ENCODE data around the gene MAN2A2. TPM values are rescaled to one million over a fixed set of nuclear protein-coding genes. Genes with fewer than 3 reads are reported as not detected.

MAN2A2 gene
- total RNA-seq, 1 experiment from 2014 or later, result 27.4 TPM

GRCh38 chr15:90857883-90858443, 45.1 kb upstream of the MAN2A2 start:
- no peak for DNase-seq
- H3K4me1 ChIP-seq (ENCODE audit: insufficient read depth, low read length), result peaks cover 2% of the 10 kb centered on the region; the same call in 1 of the 2 replicates
- H3K9me3 ChIP-seq (ENCODE audit: control insufficient read depth, low read depth, low read length), result no peaks in the 10 kb centered on the region
- H4K91ac ChIP-seq (ENCODE audit: insufficient read length, low read depth, low read length), result no peak overlapping the region
- no peak overlapping the region for H3K56ac ChIP-seq (ENCODE audit: insufficient read length, low read depth, low read length)
- H3K79me1 ChIP-seq (ENCODE audit: insufficient read depth, low read depth, low read length, poor library complexity, severe bottlenecking), result no peaks in the 10 kb centered on the region
- H2BK5ac ChIP-seq (ENCODE audit: insufficient read length, low read length), result no peak overlapping the region
- H2BK12ac ChIP-seq (ENCODE audit: insufficient read length, low read depth, low read length), result no peak overlapping the region
- no peak overlapping the region for H2AFZ ChIP-seq (ENCODE audit: low read length)
- H3K14ac ChIP-seq (ENCODE audit: insufficient read depth, low read length), result no peak overlapping the region
- H3K27ac Mint-ChIP-seq, result no peak overlapping the region; a peak in 1 of 7 replicates
- no peak overlapping the region for H3K23ac ChIP-seq (ENCODE audit: insufficient read length, low read depth, low read length)
- H3K27me3 ChIP-seq (ENCODE audit: insufficient read depth, low read length), result no peaks in the 10 kb centered on the region
- H3K9ac ChIP-seq (ENCODE audit: extremely low read depth, insufficient read length, low read length), result no peak overlapping the region
- H3K4me3 Mint-ChIP-seq, result no peak overlapping the region
- no peak overlapping the region for H3K4me2 ChIP-seq (ENCODE audit: insufficient read depth, insufficient read length, low read length)
- no peak overlapping the region for H2BK15ac ChIP-seq (ENCODE audit: low read depth, low read length)
- no CpG with 5 or more reads among the region's 8 CpGs for WGBS (ENCODE audit: extremely low coverage, insufficient read length, low lambda C conversion rate)
- peaks cover 8 to 9% of the 10 kb centered on the region in 2 experiments for H3K4me1 Mint-ChIP-seq
- H3K79me2 ChIP-seq (ENCODE audit: insufficient read depth, low read length), result no peaks in the 10 kb centered on the region
- TF ChIP-seq CTCF (conservative IDR thresholded peaks at IDR 0.05), result no peak
- H3K9me3 Mint-ChIP-seq, result no peaks in the 10 kb centered on the region; a peak in 1 of 5 replicates
- H3K36me3 Mint-ChIP-seq (ENCODE audit: insufficient read depth in 1 of 3, low read depth in 3 of 3), result no peaks in the 10 kb centered on the region
- H3K27me3 Mint-ChIP-seq (ENCODE audit: low read depth), result no peaks in the 10 kb centered on the region
- no peak overlapping the region for H3K18ac ChIP-seq (ENCODE audit: insufficient read length, low read depth, low read length)
- H3K27ac ChIP-seq (ENCODE audit: insufficient read length, low read depth, low read length), result no peak overlapping the region
- no peaks in the 10 kb centered on the region for H3K23me2 ChIP-seq (ENCODE audit: insufficient read length, low read depth, low read length, poor library complexity, severe bottlenecking)
- H2AK5ac ChIP-seq (ENCODE audit: insufficient read length, low read length), result no peak overlapping the region
- no peak overlapping the region for H4K8ac ChIP-seq (replicated peaks; ENCODE audit: insufficient read length, low read depth, low read length)
- no peak overlapping the region for H3K4ac ChIP-seq (ENCODE audit: low read depth, low read length)
- no peak overlapping the region for H4K5ac ChIP-seq (ENCODE audit: insufficient read length, low read depth, low read length)
- no peak overlapping the region for H3T11ph ChIP-seq (ENCODE audit: low read length)
- no peak overlapping the region for H2BK120ac ChIP-seq (ENCODE audit: low read depth, low read length, poor library complexity, severe bottlenecking)
- H2BK20ac ChIP-seq (ENCODE audit: low read depth, low read length, poor library complexity, severe bottlenecking), result no peak overlapping the region
- H4K20me1 ChIP-seq (ENCODE audit: control insufficient read depth, insufficient read depth, insufficient read length), result no peaks in the 10 kb centered on the region

Data from H9 (cell line).